IgD-negative memory B cell (primary cell): ENCODE data around the gene PACSIN2. TPM values are rescaled to one million over a fixed set of nuclear protein-coding genes. Genes with fewer than 3 reads are reported as not detected.
"Not testable (repeated sequence)": the region's sequence is repeated elsewhere in the genome, so short reads cannot be mapped to it uniquely, and the experiment has no call there.

Experiments
- H3K27ac Mint-ChIP-seq, 3 donors: one replicate each; pipeline ENCODE4 v1.8.0; 2020 to 2022; ENCODE audit warnings: mild to moderate bottlenecking in 3 of 3, mixed read lengths in 3 of 3, moderate library complexity in 1 of 3
- H3K27me3 Mint-ChIP-seq: one replicate; pipeline ENCODE4 v1.8.0; 2021; ENCODE audit warnings: mixed read lengths
- H3K36me3 Mint-ChIP-seq: one replicate; pipeline ENCODE4 v1.8.0; 2020; ENCODE audit warnings: mild to moderate bottlenecking, mixed read lengths
- H3K4me1 Mint-ChIP-seq, 3 donors: one replicate each; pipeline ENCODE4 v1.8.0; 2020 to 2022; ENCODE audit warnings: mixed read lengths in 3 of 3, mild to moderate bottlenecking in 1 of 3
- H3K4me3 Mint-ChIP-seq, 4 donors: one replicate each; pipeline ENCODE4 v1.8.0; 2020 to 2022; ENCODE audit warnings: mild to moderate bottlenecking in 4 of 4, mixed read lengths in 4 of 4, moderate library complexity in 3 of 4
- H3K9me3 Mint-ChIP-seq, 3 donors: one replicate each; pipeline ENCODE4 v1.8.0; 2020 to 2021; ENCODE audit warnings: mixed read lengths in 3 of 3, mild to moderate bottlenecking in 1 of 3
- polyA plus RNA-seq: library from polyadenylated mRNA; unstranded; fragments of 300-500 nt; fragmentation: Illumina TruSeq; gene quantifications from one replicate; pipeline ENCODE4 v1.2.3, GENCODE V29; 2021

Gene PACSIN2
- polyA plus RNA-seq, 1 donor from 2014 or later = 31.5 TPM

DNA sequence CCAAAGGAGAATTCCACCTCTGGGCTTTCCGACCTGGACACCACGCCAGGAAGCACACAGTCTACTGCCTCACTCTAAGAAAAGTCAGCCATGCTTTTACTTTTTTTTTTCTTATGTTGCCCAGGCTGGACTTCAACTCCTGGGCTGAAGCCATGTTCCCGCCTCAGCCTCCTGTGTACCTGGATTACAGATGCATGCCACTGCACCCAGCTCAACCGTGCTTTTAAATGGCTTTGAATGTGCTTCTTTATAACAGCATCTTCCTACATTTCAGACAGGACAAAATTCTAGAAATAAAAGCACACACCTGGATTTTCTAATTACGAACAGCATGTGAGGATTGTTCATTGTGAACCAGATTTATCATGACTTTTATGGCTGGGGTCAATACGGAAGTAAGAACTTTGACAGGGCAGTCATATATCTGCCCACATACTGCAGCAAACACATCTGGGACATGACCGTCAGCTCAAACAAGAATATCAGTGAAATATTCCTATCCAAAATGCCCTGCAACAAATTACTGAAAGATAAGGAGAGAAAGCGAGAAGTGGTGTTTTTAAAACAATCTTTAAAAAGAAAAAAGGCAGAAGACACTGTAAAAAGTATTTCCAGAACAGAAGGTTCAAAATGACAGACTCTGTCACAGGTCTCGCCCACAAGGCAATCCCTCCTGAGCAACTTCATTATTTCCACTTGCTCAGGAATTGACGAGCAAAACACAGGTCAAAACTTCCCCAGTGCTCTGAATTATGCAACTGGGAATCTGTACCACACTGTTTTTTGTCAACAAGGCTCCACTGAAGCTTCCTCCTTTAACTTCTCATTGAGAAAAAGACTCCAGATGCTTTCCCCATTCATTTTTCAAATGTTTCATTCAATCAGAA is 42.1 kb downstream of the PACSIN2 start:
- Mint-ChIP-seq H3K27ac (peak overlapping the region in 1 of 3 donors; percentile 22), H3K27me3 (no peaks in the 10 kb centered on the region), H3K9me3 (no peaks in the 10 kb centered on the region), H3K4me1 (peaks cover 22 to 26% (median 25%) of the 10 kb centered on the region in 3 donors), H3K36me3 (peaks cover 2% of the 10 kb centered on the region), H3K4me3 (no peak overlapping the region)

DNA sequence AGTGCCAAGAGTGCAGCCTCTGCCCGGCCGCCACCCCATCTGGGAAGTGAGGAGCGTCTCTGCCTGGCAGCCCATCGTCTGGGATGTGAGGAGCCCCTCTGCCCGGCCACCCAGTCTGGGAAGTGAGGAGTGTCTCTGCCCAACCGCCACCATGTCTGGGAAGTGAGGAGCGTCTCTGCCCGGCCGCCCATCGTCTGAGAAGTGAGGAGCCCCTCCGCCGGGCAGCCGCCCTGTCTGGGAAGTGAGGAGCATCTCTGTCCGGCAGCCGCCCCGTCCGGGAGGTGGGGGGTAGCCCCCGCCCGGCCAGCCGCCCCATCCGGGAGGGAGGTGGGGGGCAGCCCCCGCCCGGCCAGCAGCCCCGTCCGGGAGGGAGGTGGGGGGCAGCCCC is 43.5 kb downstream of the PACSIN2 start:
- H3K27ac Mint-ChIP-seq, H3K27me3 Mint-ChIP-seq, H3K9me3 Mint-ChIP-seq, H3K36me3 Mint-ChIP-seq, H3K4me3 Mint-ChIP-seq: not testable (repeated sequence)
- H3K4me1 Mint-ChIP-seq = peaks cover 16 to 23% (median 19%) of the 10 kb centered on the region in 3 donors

DNA sequence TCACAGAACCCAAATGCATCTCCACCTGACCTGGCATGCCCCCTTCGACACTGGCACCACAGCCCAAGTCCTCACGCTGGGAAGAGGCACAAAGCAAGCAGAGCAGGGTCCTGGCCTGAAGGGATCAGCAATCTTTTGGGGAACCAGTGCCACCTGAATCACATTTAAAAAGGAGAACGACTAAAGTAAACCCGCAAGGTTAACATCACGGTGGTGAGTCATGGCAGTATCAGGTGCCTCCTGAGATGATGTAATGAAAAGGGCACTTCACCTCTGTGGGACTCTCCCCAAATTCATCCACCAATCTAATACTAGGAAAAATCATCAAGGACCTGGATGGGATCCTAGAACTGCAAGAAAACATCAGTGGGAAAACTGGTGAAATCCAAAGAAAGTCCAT is 44.9 kb downstream of the PACSIN2 start:
- peaks cover 19 to 27% (median 22%) of the 10 kb centered on the region in 3 donors for H3K4me1 Mint-ChIP-seq
- H3K27me3 Mint-ChIP-seq = no peaks in the 10 kb centered on the region

DNA sequence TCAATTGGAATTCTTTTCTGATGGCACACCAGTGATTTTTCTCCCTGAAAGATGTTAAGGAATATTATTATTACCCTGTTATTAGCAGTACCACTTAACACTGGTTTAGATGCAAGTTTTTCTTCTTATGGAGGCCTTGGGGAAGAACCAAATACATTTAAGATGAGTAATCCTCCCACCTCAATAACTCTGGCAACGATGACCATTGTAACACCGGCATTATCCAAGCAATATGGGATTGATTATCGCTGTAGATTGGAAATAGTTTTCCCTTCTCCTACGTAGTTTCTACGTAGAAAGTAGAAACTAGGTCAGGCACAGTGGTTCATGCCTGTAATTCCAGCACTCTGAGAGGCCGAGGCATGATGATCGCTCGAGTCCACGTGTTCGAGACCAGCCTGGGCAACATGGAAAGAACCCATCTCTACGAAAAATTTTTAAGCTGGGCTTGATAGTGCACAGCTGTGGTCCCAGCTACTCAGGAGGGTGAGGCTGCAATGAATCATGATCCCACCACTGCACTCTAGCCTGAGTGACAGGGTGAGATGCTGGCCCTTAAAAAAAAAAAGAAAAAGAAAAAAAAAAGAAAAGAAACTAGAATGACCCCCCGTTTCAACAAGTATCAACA is 45.5 kb downstream of the PACSIN2 start:
- H3K27ac Mint-ChIP-seq = no peak overlapping the region
- peaks cover 19 to 31% (median 25%) of the 10 kb centered on the region in 3 donors for H3K4me1 Mint-ChIP-seq
- peaks cover 2% of the 10 kb centered on the region for H3K36me3 Mint-ChIP-seq
- H3K9me3 Mint-ChIP-seq = no peaks in the 10 kb centered on the region
- H3K4me3 Mint-ChIP-seq = no peak overlapping the region
- H3K27me3 Mint-ChIP-seq = no peaks in the 10 kb centered on the region

More for the DNA sequence above, 44.9 kb downstream of the PACSIN2 start:
- Mint-ChIP-seq H3K9me3 (no peaks in the 10 kb centered on the region), H3K4me3 (no peak overlapping the region), H3K36me3 (peaks cover 2% of the 10 kb centered on the region), H3K27ac (no peak overlapping the region)

DNA sequence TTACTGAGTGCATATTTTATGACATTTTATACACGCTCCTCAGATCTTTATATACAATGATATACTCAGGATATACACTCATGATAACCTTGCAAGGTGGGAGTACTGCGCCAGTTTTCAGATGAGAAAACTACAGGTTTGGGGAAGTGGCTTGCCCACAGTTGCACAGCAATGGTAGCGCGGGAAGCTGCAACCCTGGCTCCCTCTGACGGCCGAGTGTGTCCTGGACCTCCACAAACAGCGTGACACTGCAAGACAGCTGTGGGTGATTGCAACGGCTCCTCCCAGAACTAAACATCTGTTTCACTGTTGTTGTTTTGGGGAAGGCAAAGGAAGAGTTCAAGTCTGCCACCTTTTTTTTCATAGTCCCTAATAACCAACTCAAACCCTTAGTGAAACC is 47.0 kb downstream of the PACSIN2 start:
- Mint-ChIP-seq H3K9me3 (no peaks in the 10 kb centered on the region), H3K36me3 (peaks cover 4% of the 10 kb centered on the region), H3K4me1 (peaks cover 18 to 28% (median 25%) of the 10 kb centered on the region in 3 donors), H3K27me3 (no peaks in the 10 kb centered on the region), H3K4me3 (no peak overlapping the region), H3K27ac (peak overlapping the region in 1 of 3 donors; percentile 65)

DNA sequence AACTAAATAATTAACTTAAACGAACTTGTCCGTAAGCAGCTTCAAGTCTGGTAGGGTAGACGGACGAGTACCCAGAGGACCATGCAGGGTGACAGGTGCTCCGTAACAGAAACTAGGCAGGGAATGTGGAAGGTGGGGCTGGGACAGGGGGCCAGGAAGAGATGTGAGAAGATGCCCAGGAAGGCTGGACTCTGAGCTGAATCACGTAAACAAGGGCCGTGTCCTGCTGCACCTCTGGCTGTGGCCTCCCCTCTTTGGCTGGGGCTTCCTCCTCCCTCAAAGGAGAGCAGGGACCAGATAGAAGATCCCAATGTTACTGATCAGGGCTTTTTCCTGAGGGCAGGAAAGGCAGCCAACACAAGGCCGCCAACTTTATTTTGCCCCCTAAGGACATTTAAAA is 47.9 kb downstream of the PACSIN2 start:
- Mint-ChIP-seq H3K27ac (no peak overlapping the region), H3K27me3 (no peaks in the 10 kb centered on the region), H3K4me1 (peaks cover 22 to 28% (median 26%) of the 10 kb centered on the region in 3 donors), H3K9me3 (no peaks in the 10 kb centered on the region), H3K4me3 (no peak overlapping the region), H3K36me3 (peaks cover 3% of the 10 kb centered on the region)

DNA sequence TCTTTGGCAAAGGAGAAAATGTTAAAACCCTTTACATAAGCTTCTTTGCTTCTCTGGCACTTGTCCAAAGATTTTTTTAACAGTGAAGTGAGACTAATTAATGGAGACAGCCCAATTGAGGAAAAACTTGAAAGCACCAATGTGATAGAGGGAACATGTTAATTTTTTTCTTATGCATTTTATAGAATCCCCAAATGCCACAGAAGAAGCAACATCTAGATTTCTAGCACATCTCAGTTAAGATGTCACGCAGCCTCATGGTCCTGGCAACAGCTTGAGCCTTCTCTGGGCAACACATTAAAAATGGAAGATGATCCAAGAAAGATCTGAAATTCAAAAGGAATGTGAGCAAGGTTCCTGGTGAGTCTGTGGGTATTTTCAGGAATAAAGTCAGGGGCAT is 48.5 kb downstream of the PACSIN2 start:
- H3K9me3 Mint-ChIP-seq = no peaks in the 10 kb centered on the region
- peaks cover 27 to 33% (median 30%) of the 10 kb centered on the region in 3 donors for H3K4me1 Mint-ChIP-seq
- H3K4me3 Mint-ChIP-seq = no peak overlapping the region
- H3K27me3 Mint-ChIP-seq = no peaks in the 10 kb centered on the region
- H3K36me3 Mint-ChIP-seq = peaks cover 3% of the 10 kb centered on the region
- peak overlapping the region in 1 of 3 donors; percentile 80 for H3K27ac Mint-ChIP-seq

DNA sequence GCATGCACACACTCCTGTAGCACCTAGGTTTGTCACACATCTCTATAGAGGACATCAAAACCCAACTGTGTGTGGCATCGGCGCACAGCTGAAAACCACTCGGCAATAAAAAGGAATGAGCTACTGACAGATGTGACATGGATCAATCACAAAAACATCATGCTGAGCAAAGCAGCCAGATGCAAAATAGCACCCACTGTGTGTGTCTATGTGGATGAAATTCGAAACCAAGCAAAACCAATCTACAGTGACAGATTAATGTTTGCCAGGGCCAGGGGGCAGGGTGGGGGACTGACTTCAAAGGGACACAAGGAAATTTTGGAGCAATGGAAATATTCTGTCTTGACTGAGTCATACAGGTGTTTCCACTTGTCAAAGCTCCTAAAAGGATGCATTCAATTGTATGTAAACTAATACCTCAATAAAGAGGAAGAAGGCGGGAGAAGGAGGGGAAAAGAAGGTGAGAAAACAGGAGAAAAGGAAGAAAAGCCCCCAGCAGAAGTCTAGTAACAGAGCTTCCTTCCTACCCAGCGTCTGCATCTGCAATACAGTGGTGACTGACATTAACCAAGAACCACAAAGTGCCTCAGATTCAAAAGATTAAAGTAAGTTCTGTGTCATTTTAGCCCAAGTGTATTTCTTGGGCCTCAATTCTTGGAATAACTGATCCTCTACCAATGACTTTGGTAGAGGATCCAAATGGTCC is 49.8 kb downstream of the PACSIN2 start:
- Mint-ChIP-seq H3K27me3 (no peaks in the 10 kb centered on the region), H3K4me3 (no peak overlapping the region), H3K9me3 (no peaks in the 10 kb centered on the region), H3K36me3 (peaks cover 3% of the 10 kb centered on the region), H3K27ac (peak overlapping the region in 1 of 3 donors; percentile 65), H3K4me1 (peaks cover 33 to 38% (median 37%) of the 10 kb centered on the region in 3 donors)

DNA sequence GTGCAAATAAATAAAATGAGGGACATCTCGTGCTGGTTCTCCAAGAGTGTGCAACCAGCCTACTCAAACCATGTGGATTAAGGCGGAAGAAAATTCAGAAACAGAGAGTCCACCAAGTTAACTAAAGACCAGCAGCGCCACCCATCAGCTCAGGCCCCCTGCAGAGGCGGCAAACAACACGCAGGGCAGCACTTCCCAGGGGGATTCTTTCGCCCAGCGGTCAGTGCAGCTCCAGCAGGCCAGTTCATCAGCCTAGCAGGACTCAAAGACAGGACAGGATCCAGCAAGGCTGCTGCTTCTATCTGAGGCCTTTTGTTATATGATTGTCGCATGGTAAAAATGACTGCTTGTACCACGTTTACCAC is 51.7 kb downstream of the PACSIN2 start:
- H3K27ac Mint-ChIP-seq = no peak overlapping the region
- H3K4me1 Mint-ChIP-seq = peaks cover 27 to 45% (median 42%) of the 10 kb centered on the region in 3 donors
- no peak overlapping the region for H3K4me3 Mint-ChIP-seq
- no peaks in the 10 kb centered on the region for H3K9me3 Mint-ChIP-seq
- no peaks in the 10 kb centered on the region for H3K27me3 Mint-ChIP-seq
- peaks cover 3% of the 10 kb centered on the region for H3K36me3 Mint-ChIP-seq

DNA sequence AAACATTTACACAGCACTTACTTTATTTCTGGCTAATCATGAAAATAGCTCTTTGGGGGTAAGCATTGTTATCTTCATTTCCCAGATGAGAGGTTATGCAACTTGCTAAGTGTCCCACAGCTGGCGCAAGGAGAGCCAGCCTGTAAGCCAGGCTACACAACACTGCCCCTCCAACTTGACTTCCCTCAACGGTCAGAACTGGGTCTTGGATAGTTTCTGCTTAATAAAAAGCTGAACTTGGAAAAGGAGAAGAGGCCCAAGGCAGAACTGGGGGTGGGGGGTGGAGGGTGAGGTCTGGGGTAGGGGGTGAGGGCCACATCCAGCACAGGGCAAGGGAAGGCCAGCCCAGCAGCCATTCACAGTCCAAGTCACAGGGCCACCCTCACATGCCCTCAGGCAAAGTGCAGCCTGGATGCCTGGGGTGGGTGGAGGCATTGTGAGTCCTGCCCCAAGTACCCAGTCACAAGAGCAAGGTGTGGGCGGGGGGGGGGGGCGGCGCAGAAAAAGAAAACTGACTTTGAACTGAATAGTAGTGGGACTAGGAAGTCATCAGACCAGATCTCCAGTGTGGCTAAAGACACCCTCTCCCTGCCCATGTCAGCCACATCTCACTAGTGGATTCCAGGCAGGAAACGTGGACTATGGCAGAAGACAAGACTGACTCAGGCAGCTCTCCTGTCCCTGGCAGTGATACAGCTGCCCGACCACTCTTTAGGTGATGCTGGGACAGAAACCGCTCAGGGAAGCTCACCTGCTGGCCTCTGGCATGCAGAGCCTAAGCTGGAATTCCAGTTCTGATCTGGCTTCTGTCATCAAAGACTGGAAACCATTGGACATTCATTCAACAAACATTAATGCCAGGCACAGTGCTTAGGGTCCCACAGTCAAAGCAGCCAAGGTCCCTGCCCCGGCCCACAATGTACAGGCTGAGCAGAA is 52.4 kb downstream of the PACSIN2 start:
- H3K27ac Mint-ChIP-seq = no peak overlapping the region
- no peaks in the 10 kb centered on the region for H3K9me3 Mint-ChIP-seq
- H3K27me3 Mint-ChIP-seq = no peaks in the 10 kb centered on the region
- H3K4me1 Mint-ChIP-seq = peaks cover 22 to 44% (median 39%) of the 10 kb centered on the region in 3 donors
- no peak overlapping the region for H3K4me3 Mint-ChIP-seq
- peaks cover 3% of the 10 kb centered on the region for H3K36me3 Mint-ChIP-seq

DNA sequence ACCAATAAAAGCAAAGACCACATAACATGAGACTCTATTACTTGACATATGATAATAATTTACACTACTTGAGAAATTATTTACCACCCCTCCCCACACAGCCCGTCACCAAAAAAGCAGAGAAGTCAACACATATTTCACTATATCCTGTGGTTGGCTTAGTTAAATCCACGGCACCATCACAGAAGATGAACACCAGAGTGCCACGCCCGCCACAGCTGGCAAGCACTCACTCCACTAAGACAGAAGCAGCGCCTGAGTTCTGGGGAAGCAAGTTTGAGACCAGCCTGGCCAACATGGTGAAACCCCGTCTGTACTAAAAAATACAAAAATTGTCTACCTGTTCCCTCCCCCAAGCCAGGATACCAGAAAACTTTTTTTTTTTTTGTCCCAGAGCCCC is 53.1 kb downstream of the PACSIN2 start:
- Mint-ChIP-seq H3K27ac (peak overlapping the region in 1 of 3 donors; percentile 52), H3K36me3 (peaks cover 3% of the 10 kb centered on the region), H3K9me3 (no peaks in the 10 kb centered on the region), H3K4me3 (peak overlapping the region in 2 of 4 donors; percentile 50 to 67), H3K4me1 (peaks cover 22 to 44% (median 39%) of the 10 kb centered on the region in 3 donors), H3K27me3 (no peaks in the 10 kb centered on the region)

DNA sequence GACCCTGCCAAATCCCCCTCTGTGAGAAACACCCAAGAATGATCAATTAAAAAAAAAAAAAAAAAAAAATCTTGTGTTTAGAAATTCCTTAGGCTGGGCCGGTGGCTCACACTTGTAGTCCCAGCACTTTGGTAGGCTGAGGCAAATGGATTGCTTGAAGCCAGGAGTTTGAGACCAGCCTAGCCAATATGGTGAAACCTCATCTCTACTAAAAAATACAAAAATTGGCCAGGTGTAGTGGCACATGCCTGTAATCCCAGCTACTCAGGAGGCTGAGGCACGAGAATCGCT is 53.6 kb downstream of the PACSIN2 start:
- H3K27ac Mint-ChIP-seq = peak overlapping the region in 1 of 3 donors; percentile 52
- not testable (repeated sequence) for H3K36me3 Mint-ChIP-seq, H3K4me3 Mint-ChIP-seq, H3K27me3 Mint-ChIP-seq, H3K9me3 Mint-ChIP-seq
- H3K4me1 Mint-ChIP-seq = peaks cover 22 to 44% (median 39%) of the 10 kb centered on the region in 3 donors

DNA sequence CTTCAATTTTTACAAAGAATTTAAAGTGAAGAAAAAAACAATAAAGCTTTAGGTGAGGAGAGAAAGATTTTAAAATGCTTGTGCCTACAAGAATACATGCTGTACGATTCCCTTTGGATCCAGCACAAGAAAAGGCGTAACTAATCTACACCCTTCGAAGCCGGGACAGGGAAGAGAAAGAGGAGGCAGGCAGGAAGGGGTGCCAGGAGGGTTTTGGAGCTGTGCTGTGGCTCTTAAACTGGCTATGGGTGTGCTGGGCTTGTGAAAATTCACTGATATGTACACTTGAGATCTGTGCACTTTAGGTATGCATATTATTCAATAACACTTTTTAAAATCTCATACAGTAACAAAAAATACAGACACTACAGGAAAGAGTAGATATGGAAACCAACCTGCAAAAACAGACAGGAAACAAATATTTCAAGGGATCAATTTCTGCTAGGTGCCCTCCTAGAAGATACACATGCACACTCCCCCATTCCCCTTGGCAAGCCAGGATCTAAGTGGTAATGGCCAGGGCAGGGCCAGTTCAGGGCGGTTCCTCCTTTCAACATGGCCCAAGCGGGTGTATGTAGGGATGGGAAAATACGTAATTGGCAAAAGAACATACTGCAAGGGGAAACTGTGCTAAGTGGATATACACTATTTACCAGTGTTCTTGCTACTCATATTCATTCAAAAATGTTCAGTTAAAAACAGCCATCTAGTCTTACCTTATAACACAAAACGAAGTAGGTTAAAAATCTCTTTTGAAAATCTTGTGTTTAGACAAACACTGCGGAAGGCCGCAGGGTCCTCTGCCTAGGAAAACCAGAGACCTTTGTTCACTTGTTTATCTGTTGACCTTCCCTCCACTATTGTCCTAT is 54.2 kb downstream of the PACSIN2 start:
- H3K4me3 Mint-ChIP-seq = no peak overlapping the region
- H3K27me3 Mint-ChIP-seq = no peaks in the 10 kb centered on the region
- H3K36me3 Mint-ChIP-seq = peaks cover 6% of the 10 kb centered on the region
- no peak overlapping the region for H3K27ac Mint-ChIP-seq
- H3K4me1 Mint-ChIP-seq = peaks cover 24 to 44% (median 39%) of the 10 kb centered on the region in 3 donors
- no peaks in the 10 kb centered on the region for H3K9me3 Mint-ChIP-seq
